Measurements from ENCODE around the gene CAPZA1. TPM values are rescaled to one million over a fixed set of nuclear protein-coding genes. Genes with fewer than 3 reads are reported as not detected.
A peak's percentile ranks its signal among the peaks of the same experiment; 100 is the strongest.

Gene CAPZA1
- total RNA-seq, 1 experiment from 2014 or later: 108 TPM

GRCh38 chr1:112704934-112705627 lies 85.4 kb downstream of the CAPZA1 start:
- Mint-ChIP-seq H3K4me1 (peaks cover 62 to 70% of the 10 kb centered on the region in 2 experiments), H3K27ac (peak overlapping the region in 2 of 3 experiments; percentile 76 to 88; a peak in 5 of 7 replicates), H3K27me3 (ENCODE audit: low read depth) (peaks cover 61% of the 10 kb centered on the region), H3K4me3 (peak overlapping the region; percentile 72 to 84), H3K36me3 (ENCODE audit: insufficient read depth in 1 of 3, low read depth in 3 of 3) (peaks cover 12 to 41% (median 35%) of the 10 kb centered on the region in 3 experiments; a peak in 6 of 7 replicates), H3K9me3 (no peaks in the 10 kb centered on the region; a peak in 1 of 5 replicates)
- H3K14ac ChIP-seq (ENCODE audit: insufficient read depth, low read length): no peak overlapping the region
- H3K23ac ChIP-seq (ENCODE audit: insufficient read length, low read depth, low read length): no peak overlapping the region
- H3K4me1 ChIP-seq (ENCODE audit: insufficient read depth, low read length): peaks cover 15% of the 10 kb centered on the region
- peak; percentile 97 for DNase-seq
- H3K79me2 ChIP-seq (ENCODE audit: insufficient read depth, low read length): no peaks in the 10 kb centered on the region
- H3T11ph ChIP-seq (ENCODE audit: low read length): no peak overlapping the region
- H2AFZ ChIP-seq (ENCODE audit: low read length): no peak overlapping the region
- no peak overlapping the region for H3K9ac ChIP-seq (ENCODE audit: extremely low read depth, insufficient read length, low read length)
- H2AK5ac ChIP-seq (ENCODE audit: insufficient read length, low read length): no peak overlapping the region
- no peak overlapping the region for H4K5ac ChIP-seq (ENCODE audit: insufficient read length, low read depth, low read length)
- WGBS (ENCODE audit: extremely low coverage, insufficient read length, low lambda C conversion rate): no CpG with 5 or more reads among the region's 13 CpGs
- TF ChIP-seq CTCF (conservative IDR thresholded peaks at IDR 0.05): no peak
- H3K18ac ChIP-seq (ENCODE audit: insufficient read length, low read depth, low read length): no peak overlapping the region
- H2BK12ac ChIP-seq (ENCODE audit: insufficient read length, low read depth, low read length): no peak overlapping the region
- H3K27ac ChIP-seq (ENCODE audit: insufficient read length, low read depth, low read length): no peak overlapping the region
- no peak overlapping the region for H2BK120ac ChIP-seq (ENCODE audit: low read depth, low read length, poor library complexity, severe bottlenecking)
- H3K4me2 ChIP-seq (ENCODE audit: insufficient read depth, insufficient read length, low read length): peak overlapping the region; percentile 66
- H3K27me3 ChIP-seq (ENCODE audit: insufficient read depth, low read length): peaks cover 4% of the 10 kb centered on the region; the same call in 1 of the 2 replicates
- no peak overlapping the region for H2BK15ac ChIP-seq (ENCODE audit: low read depth, low read length)
- H3K23me2 ChIP-seq (ENCODE audit: insufficient read length, low read depth, low read length, poor library complexity, severe bottlenecking): peaks cover 13% of the 10 kb centered on the region
- no peak overlapping the region for H4K8ac ChIP-seq (replicated peaks; ENCODE audit: insufficient read length, low read depth, low read length)
- no peak overlapping the region for H2BK5ac ChIP-seq (ENCODE audit: insufficient read length, low read length)
- H3K9me3 ChIP-seq (ENCODE audit: control insufficient read depth, low read depth, low read length): no peaks in the 10 kb centered on the region
- H2BK20ac ChIP-seq (ENCODE audit: low read depth, low read length, poor library complexity, severe bottlenecking): no peak overlapping the region
- H3K4ac ChIP-seq (ENCODE audit: low read depth, low read length): no peak overlapping the region
- no peaks in the 10 kb centered on the region for H4K20me1 ChIP-seq (ENCODE audit: control insufficient read depth, insufficient read depth, insufficient read length)
- no peak overlapping the region for H3K56ac ChIP-seq (ENCODE audit: insufficient read length, low read depth, low read length)
- H3K79me1 ChIP-seq (ENCODE audit: insufficient read depth, low read depth, low read length, poor library complexity, severe bottlenecking): no peaks in the 10 kb centered on the region
- H4K91ac ChIP-seq (ENCODE audit: insufficient read length, low read depth, low read length): no peak overlapping the region

Data from H9 (cell line).